Aorta (tissue), 5 donors: Measurements from ENCODE around the gene SLC2A11. TPM values are rescaled to one million over a fixed set of nuclear protein-coding genes. Genes with fewer than 3 reads are reported as not detected.
"Not testable (repeated sequence)": the region's sequence is repeated elsewhere in the genome, so short reads cannot be mapped to it uniquely, and the experiment has no call there.

ENCODE experiments used
- ATAC-seq: fragments of 200-7000 bp; cut with Tn5 transposase; one replicate; pipeline ENCODE4 v1.9.1; 2022; ENCODE audit warnings: moderate library complexity; ENCODE audit not compliant: low FRiP score
- DNase-seq, 2 donors: peaks; one replicate each; pipeline ENCODE4 v3.0.0-alpha.2; 2020
- H3K27ac ChIP-seq, 2 donors: one replicate each; pipeline ENCODE4 v1.5.1; 2013; ENCODE audit warnings: low read length in 2 of 2, mild to moderate bottlenecking in 2 of 2, moderate library complexity in 2 of 2, control low read depth in 1 of 2, inconsistent platforms in 1 of 2, low read depth in 1 of 2
- H3K27me3 ChIP-seq, 2 donors: one replicate each; pipeline ENCODE4 v1.6.1; 2013; ENCODE audit warnings: control low read depth in 1 of 2, low read length in 1 of 2, mild to moderate bottlenecking in 1 of 2, moderate library complexity in 1 of 2; ENCODE audit not compliant: insufficient read depth in 2 of 2, control insufficient read depth in 1 of 2
- H3K36me3 ChIP-seq, 2 donors: one replicate each; pipeline ENCODE4 v1.6.1; 2013; ENCODE audit warnings: control low read depth in 1 of 2, low read length in 1 of 2, mild to moderate bottlenecking in 1 of 2; ENCODE audit not compliant: insufficient read depth in 2 of 2, control insufficient read depth in 1 of 2
- H3K4me1 ChIP-seq, 2 donors: one replicate each; pipeline ENCODE4 v1.6.1; 2013; ENCODE audit warnings: low read length in 2 of 2, control low read depth in 1 of 2, mild to moderate bottlenecking in 1 of 2, moderate library complexity in 1 of 2; ENCODE audit not compliant: insufficient read depth in 2 of 2, control insufficient read depth in 1 of 2
- H3K4me3 ChIP-seq, 2 donors: one replicate each; pipeline ENCODE4 v1.5.1; 2013; ENCODE audit warnings: low read length in 2 of 2, control low read depth in 1 of 2, mild to moderate bottlenecking in 1 of 2
- H3K9me3 ChIP-seq: one replicate; pipeline ENCODE4 v1.6.1; 2013; ENCODE audit warnings: mild to moderate bottlenecking, low read length; ENCODE audit not compliant: control insufficient read depth
- WGBS, 2 donors: extraction: QIAGEN DNeasy Blood & Tissue Kit; methylation state at CpG; one replicate each; pipeline ENCODE4 v1.1.7; 2013; 5-methylcytosine and 5-hydroxymethylcytosine counted together
- intact Hi-C, 2 donors: fragments of 100-400 bp; cut with DNase I; formaldehyde crosslinking; loops; one replicate each; pipeline versions ENCODE4 v1.14.2 to v1.15.0; 2022
- polyA plus RNA-seq, 2 donors: library from polyadenylated mRNA; stranded (reverse); fragments of 200-250 nt; gene quantifications; one replicate each; pipeline ENCODE4 v1.2.3, GENCODE V29; 2013
- total RNA-seq, 2 donors: library from RNA; stranded (reverse); fragmentation: NEBNext Ultra II Directional; extraction: Animal tissue kit (Norgen Biotek cat#: 25700); gene quantifications; one replicate each; pipeline ENCODE4 v1.2.1, GENCODE V29; 2021
- donor health status: healthy with polysubstance abuse.
- donor health status: Bipolar disorder and iron deficiency.
- donor health status: DM: no; HTN: no; CAD: no.
- donor health status: DM: no; HTN: no; CAD: no.
- donor health status: DM: yes; HTN: yes; CAD: no.

Gene SLC2A11
- total and polyA plus RNA-seq, 4 donors, result 4.8 to 16.7 (median 15.5) TPM

DNA sequence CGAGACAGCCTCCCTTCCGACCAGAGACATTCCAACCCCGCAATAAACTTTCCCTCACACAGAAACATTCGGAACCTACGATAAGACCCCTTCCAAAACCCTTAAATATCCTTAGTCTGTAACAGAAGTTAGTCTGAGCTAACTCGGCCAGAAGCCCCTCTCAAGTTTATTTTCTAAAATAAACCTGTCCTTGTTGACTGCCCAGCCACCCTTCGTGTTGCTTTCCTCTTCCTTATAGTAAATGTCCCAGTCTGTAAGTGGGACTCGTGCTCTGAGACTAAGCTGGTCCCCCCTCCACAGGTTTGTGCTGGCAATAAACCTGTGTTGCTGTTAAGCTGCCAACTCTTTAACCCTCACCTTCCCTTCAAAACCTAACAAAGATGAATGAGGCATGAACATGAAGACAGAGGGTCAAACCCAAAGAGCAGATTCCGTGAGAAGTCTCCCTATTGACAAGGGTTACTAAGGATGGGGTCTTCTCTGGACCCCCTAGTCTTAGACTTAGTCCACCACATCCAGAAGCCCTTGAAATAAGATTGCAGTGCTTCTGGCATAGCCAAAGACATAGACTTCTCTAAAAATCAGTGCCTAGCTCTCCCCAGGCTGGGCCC, 54.7 kb downstream of the SLC2A11 start:
- ATAC-seq, result no peak

DNA sequence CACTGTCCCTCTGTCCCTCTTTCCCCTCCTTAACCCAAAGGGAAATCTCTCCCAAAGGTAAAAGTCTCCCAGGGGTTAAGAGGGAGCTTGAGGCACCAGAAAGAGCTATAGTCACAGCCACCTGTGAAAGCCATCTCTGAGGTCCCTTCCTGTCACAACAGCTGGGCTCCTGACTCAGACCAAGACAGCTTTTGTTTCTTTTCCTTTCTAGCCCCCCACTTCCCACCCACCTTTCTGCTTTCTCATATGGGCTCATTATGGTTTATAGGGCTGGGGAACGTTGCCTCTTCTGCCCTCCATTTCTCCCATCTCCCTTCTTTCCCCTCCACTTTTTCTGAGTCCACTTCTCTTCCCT, 55.6 kb downstream of the SLC2A11 start:
- ATAC-seq (no peak), DNase-seq (no peak)
- Histone ChIP-seq H3K9me3 (no peaks in the 10 kb centered on the region), H3K4me3 (no peak overlapping the region), H3K36me3 (no peaks in the 10 kb centered on the region), H3K27me3 (no peaks in the 10 kb centered on the region), H3K4me1 (peaks cover 0 to 3% of the 10 kb centered on the region in 2 donors), H3K27ac (peak overlapping the region in 1 of 2 donors; percentile 78)
- intact Hi-C loops, result loop anchor here in 1 of 2 donors (1.0 kb wide), 1 partner anchor 17 kb away; no protein-coding TSS in a partner anchor
- 0 to 2% methylated on average over 1 of the region's 1 CpG for WGBS, 2 donors

More for the DNA sequence above, 54.7 kb downstream of the SLC2A11 start:
- H3K9me3 ChIP-seq, result no peaks in the 10 kb centered on the region
- intact Hi-C loops, result no loop called here
- H3K27me3 ChIP-seq, result no peaks in the 10 kb centered on the region
- H3K4me3 ChIP-seq, result no peak overlapping the region
- DNase-seq, result no peak
- WGBS, 2 donors, result 83 to 85% methylated on average over 9 of the region's 9 CpGs
- H3K4me1 ChIP-seq, result peaks cover 0 to 3% of the 10 kb centered on the region in 2 donors
- no peak overlapping the region for H3K27ac ChIP-seq
- H3K36me3 ChIP-seq, result no peaks in the 10 kb centered on the region

DNA sequence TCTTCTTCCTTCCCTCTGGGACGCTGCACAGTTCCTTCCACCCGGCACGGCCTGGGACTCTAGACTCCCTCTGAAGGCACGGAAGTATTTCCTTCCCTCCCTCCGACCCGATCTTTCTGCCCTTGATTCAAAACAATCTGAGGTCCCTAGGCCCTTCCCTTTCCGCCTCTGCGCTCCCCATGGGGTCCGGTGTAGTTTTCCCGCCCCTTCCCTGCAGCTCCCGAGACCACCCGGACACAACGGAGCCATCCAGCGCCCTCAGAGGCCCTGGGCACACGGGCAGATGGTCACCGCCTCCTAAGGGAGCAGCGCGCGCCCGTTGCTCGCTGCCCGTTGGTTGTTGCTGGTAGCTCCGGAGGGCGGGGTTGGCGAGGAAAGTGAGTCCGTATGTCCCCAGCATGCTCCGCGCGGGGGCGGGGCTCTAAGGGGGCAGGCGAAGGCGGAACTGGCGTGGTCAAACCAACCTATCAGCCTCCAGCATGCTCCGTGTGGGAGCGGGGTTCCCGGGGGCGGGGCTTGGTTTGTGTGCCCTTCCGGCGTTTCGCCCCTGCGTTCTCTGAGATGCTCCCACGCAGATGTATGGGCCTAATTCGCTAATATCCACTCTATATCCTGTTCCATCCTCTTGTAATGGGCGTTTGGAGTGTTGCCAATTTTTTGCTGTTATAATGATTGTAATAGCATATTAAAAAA, 56.1 kb downstream of the SLC2A11 start:
- intact Hi-C loops, result loop anchor here in 1 of 2 donors (1.0 kb wide), 1 partner anchor 18 kb away; no protein-coding TSS in a partner anchor
- DNase-seq (peak; percentile 100), ATAC-seq (peak; percentile 99)
- Histone ChIP-seq H3K9me3 (no peaks in the 10 kb centered on the region), H3K27ac (peak overlapping the region in 1 of 2 donors; percentile 78), H3K4me3 (no peak overlapping the region), H3K4me1 (peaks cover 0 to 3% of the 10 kb centered on the region in 2 donors), H3K27me3 (no peaks in the 10 kb centered on the region), H3K36me3 (no peaks in the 10 kb centered on the region)
- WGBS, 2 donors, result 0% methylated on average over 44 of the region's 44 CpGs

DNA sequence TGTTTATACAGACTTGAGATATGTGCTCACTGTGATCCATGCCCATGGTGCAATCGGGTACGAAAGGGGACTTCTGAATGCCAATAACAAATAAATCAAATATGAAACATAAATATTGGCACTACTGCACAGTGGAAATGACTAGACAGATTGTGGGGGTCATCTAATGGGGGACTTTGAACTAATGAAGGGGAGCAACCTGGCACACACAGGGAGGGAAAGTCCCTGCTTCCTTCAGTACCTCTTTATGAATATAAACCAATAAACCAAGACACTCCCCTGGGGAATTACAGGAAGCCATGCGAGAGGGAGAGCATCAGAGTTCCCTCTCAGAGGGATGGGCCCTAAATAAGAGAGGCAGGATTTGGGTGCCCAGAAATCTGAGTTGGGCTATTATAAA, 57.6 kb downstream of the SLC2A11 start:
- Histone ChIP-seq H3K4me1 (peaks cover 0 to 3% of the 10 kb centered on the region in 2 donors), H3K9me3 (no peaks in the 10 kb centered on the region), H3K27ac (no peak overlapping the region), H3K4me3 (no peak overlapping the region), H3K36me3 (no peaks in the 10 kb centered on the region), H3K27me3 (no peaks in the 10 kb centered on the region)
- no peak for DNase-seq
- ATAC-seq, result no peak
- 86 to 88% methylated on average over 3 of the region's 3 CpGs for WGBS, 2 donors
- intact Hi-C loops, result no loop called here

DNA sequence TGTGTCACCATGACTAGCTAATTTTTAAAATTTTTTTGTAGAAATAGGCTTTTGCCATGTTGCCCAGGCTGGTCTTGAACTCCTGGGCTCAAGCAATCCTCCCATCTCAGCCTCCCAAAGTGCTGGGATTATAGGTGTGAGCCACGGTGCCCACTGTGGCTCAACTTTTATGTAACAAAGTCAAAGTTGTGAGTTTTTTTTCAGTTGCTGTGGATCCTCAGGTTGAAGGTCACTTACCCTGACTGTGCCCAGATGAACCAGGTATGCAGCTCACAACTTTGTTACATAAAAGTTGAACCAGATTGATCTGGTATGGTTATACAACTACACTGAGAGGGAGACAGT, 62.6 kb downstream of the SLC2A11 start:
- 87 to 94% methylated on average over 1 of the region's 1 CpG for WGBS, 2 donors
- H3K27me3 ChIP-seq, H3K9me3 ChIP-seq, ATAC-seq, intact Hi-C loops, H3K4me1 ChIP-seq, H3K36me3 ChIP-seq, DNase-seq, H3K4me3 ChIP-seq: not testable (repeated sequence)
- H3K27ac ChIP-seq, result peak overlapping the region in 1 of 2 donors; percentile 50

DNA sequence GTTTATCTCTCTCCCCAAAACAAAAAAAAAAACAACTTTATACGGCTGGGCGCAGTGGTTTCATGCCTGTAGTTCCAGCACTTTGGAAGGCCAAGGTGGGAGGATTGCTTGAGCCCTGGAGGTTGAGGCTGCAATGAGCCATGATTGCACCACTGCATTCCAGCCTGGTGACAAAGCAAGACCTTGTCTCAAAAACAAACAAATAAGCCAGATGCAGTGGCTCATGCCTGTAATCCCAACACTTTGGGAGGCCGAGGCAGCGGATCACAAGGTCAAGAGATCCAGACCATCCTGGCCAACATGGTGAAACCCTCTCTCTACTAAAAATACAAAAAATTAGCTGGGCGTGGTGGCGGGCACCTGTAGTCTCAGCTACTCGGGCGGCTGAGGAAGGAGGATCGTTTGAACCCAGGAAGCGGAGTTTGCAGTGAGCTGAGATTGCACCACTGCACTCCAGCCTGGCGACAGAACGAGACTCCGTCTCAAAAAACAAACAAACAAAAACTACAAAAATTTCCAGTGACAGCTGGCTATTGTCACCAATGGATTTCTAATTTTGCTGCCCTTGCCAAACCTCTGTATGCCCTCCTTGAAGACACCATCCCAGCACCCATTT, 64.0 kb downstream of the SLC2A11 start:
- H3K27me3 ChIP-seq, H3K4me3 ChIP-seq, DNase-seq, H3K4me1 ChIP-seq, H3K27ac ChIP-seq, H3K9me3 ChIP-seq, intact Hi-C loops, ATAC-seq, H3K36me3 ChIP-seq: not testable (repeated sequence)
- 92 to 93% methylated on average over 13 of the region's 13 CpGs for WGBS, 2 donors

DNA sequence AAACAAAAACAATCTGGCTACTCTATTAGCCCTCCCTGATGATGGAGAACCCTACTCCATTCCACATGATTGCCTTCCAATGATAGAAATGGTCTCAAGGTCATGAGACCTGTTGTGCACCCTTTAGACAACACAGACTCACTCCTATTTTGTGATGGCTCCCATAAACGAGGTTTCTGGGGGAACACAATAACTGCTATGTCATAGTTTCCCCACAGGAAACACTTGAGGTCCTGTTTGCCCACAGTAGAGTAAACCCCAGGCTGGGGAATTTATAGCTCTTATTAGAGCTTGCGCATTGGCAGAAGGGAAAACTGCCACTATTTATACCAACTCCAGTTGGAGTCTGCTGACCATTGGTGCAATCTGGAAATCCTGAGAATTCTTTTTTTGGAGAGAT, 65.2 kb downstream of the SLC2A11 start:
- Histone ChIP-seq H3K27me3 (no peaks in the 10 kb centered on the region), H3K4me1 (peaks cover 0 to 3% of the 10 kb centered on the region in 2 donors), H3K4me3 (no peak overlapping the region), H3K9me3 (no peaks in the 10 kb centered on the region), H3K27ac (no peak overlapping the region), H3K36me3 (peaks cover 2 to 4% of the 10 kb centered on the region in 2 donors)
- intact Hi-C loops, result no loop called here
- 78 to 90% methylated on average over 2 of the region's 2 CpGs for WGBS, 2 donors
- ATAC-seq (no peak), DNase-seq (no peak)

DNA sequence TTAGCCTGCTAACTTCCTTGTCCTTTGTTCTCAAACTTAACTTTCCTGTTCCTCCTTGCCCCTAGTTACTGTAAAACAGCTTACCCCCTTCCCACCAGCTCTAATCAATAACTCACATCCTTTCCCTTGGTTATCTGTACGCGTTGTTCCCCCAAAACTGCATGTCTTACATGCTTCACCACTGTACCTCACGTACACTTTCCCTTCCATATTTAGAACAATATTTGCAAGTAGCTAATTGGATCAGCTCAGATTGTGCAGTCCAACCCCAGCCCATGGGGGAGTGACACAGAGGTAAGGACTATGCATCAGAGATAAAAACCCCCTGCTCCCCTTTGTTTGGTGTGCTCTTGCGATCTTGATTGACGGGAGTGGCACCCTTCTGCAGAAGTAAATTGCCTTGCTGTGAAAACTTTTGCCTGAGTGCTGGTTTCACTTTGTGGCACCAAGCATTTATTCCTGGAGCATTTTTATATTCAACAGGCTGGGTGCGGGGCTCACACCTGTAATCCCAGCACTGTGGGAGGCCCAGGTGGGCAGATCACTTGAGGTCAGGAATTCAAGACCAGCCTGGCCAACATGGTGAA, 67.4 kb downstream of the SLC2A11 start:
- intact Hi-C loops, result no loop called here
- H3K4me1 ChIP-seq, result peaks cover 0 to 3% of the 10 kb centered on the region in 2 donors
- no peaks in the 10 kb centered on the region for H3K27me3 ChIP-seq
- H3K27ac ChIP-seq, result no peak overlapping the region
- H3K4me3 ChIP-seq, result no peak overlapping the region
- DNase-seq (no peak), ATAC-seq (no peak)
- 93 to 98% methylated on average over 5 to 6 of the region's 6 CpGs for whole genome bisulfite sequencing, 2 donors
- H3K36me3 ChIP-seq, result peaks cover 2 to 4% of the 10 kb centered on the region in 2 donors
- no peaks in the 10 kb centered on the region for H3K9me3 ChIP-seq
